ENCODE data around the gene DMC1.

DMC1 gene

DNA sequence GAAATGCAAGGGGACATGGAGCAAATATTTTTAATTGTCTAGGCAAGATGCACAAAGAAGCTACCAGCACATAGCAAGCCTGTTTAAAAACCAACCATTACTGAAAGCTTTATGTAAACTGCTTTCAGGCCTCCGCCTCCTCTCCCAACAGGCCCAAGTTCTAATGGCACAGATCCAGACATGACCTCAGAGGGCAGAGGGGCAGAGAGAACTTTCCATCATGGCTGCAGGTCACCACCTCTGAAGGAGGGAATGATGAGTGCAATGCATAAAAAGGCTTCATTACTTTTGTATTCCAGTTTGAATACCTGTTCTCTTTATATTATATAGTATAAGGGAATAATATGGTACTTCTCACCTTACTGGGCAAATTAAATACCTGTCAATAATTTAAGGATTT, 79.1 kb downstream of the DMC1 start:
- Histone ChIP-seq H3K27ac (ENCODE audit: low read length) (peak overlapping the region; percentile 42), H3K36me3 (ENCODE audit: control insufficient read depth in 1 of 2, insufficient read depth in 2 of 2, low read length in 2 of 2) (peaks cover 88 to 89% of the 10 kb centered on the region in 2 donors), H3K4me1 (ENCODE audit: control insufficient read depth in 1 of 2, insufficient read depth in 2 of 2, low read length in 2 of 2) (peaks cover 5 to 38% of the 10 kb centered on the region in 2 donors), H3K4me3 (ENCODE audit: low read depth in 1 of 2, low read length in 2 of 2) (no peak overlapping the region), H3K27me3 (ENCODE audit: low read depth, low read length) (no peaks in the 10 kb centered on the region), H3K9me3 (ENCODE audit: control insufficient read depth in 1 of 2, low read length in 2 of 2) (no peaks in the 10 kb centered on the region)

DNA sequence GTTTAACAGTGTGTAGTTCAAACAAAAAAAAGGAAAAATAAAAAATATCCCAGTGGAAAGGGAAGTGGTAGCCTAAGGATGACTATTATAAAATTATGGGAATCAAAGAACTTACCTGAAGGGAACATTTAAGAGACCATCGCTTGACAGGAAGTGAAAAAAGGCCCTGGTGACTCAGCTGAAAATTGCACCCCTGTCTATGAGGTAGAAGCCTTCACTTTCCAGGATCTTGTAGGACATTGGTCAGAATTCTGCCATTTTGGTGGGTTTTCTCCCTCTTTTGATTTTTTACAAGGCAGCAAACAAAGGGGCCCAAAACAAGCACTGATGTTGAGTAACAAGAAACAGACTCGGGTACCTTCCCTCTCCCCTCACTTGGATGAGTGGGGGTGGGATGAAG, 79.5 kb downstream of the DMC1 start:
- Histone ChIP-seq H3K4me1 (ENCODE audit: control insufficient read depth in 1 of 2, insufficient read depth in 2 of 2, low read length in 2 of 2) (peaks cover 5 to 36% of the 10 kb centered on the region in 2 donors), H3K9me3 (ENCODE audit: control insufficient read depth in 1 of 2, low read length in 2 of 2) (no peaks in the 10 kb centered on the region), H3K4me3 (ENCODE audit: low read depth in 1 of 2, low read length in 2 of 2) (no peak overlapping the region), H3K27ac (ENCODE audit: low read length) (peak overlapping the region; percentile 42), H3K36me3 (ENCODE audit: control insufficient read depth in 1 of 2, insufficient read depth in 2 of 2, low read length in 2 of 2) (peaks cover 87% of the 10 kb centered on the region in 2 donors), H3K27me3 (ENCODE audit: low read depth, low read length) (no peaks in the 10 kb centered on the region)

DNA sequence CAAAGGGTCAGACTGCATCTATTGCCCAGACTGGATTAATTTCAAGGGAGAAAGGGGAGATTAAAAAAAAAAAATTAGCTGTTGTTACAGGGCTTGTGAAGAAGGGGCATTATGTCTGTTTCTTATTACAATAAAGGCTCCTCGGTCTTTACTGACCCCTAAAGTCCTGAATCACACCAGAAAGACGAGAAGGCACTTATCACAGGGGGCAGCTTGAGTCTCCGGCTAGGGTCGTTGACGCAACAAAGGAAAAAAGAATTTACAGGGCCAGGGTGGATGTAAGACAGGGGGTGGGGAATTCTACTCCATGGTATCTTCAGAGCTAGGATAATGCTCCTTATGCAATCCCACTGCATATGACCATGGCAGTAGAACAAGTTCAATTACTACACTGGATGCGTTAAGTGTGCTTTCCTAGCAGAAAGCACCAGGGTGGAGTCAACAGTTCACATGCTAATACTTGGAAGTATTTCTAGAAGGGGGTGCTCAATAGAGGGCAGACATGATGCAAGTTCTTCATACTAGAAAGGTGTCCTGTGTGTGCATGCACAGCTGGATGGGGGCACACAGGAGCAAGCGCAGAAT, 80.3 kb downstream of the DMC1 start:
- no peaks in the 10 kb centered on the region for H3K27me3 ChIP-seq (ENCODE audit: low read depth, low read length)
- no peaks in the 10 kb centered on the region for H3K9me3 ChIP-seq (ENCODE audit: control insufficient read depth in 1 of 2, low read length in 2 of 2)
- H3K4me3 ChIP-seq (ENCODE audit: low read depth in 1 of 2, low read length in 2 of 2), result no peak overlapping the region
- H3K36me3 ChIP-seq (ENCODE audit: control insufficient read depth in 1 of 2, insufficient read depth in 2 of 2, low read length in 2 of 2), result peaks cover 87 to 88% of the 10 kb centered on the region in 2 donors
- H3K4me1 ChIP-seq (ENCODE audit: control insufficient read depth in 1 of 2, insufficient read depth in 2 of 2, low read length in 2 of 2), result peaks cover 5 to 33% of the 10 kb centered on the region in 2 donors
- no peak overlapping the region for H3K27ac ChIP-seq (ENCODE audit: low read length)

DNA sequence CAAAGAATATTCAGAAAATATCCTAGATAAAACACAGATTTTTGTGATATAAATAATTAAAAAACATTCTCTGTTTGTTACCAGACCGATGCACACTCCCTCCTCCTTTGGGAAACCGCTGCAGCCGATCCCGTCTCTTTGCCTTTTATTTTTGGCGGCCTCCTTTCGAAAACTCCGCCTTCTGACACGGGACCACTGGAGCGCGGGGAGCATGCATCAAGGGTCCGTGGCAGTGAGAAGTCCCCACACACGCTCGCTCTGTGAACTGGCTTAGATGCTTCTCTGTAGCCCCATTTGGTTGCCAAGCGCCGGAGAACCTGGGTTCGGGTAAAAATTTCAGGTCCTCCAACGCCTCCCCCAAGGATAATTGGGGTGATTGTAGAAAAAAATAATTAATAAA, 80.8 kb downstream of the DMC1 start:
- Histone ChIP-seq H3K4me3 (ENCODE audit: low read depth in 1 of 2, low read length in 2 of 2) (no peak overlapping the region), H3K27me3 (ENCODE audit: low read depth, low read length) (no peaks in the 10 kb centered on the region), H3K36me3 (ENCODE audit: control insufficient read depth in 1 of 2, insufficient read depth in 2 of 2, low read length in 2 of 2) (peaks cover 87 to 88% of the 10 kb centered on the region in 2 donors), H3K9me3 (ENCODE audit: control insufficient read depth in 1 of 2, low read length in 2 of 2) (no peaks in the 10 kb centered on the region), H3K4me1 (ENCODE audit: control insufficient read depth in 1 of 2, insufficient read depth in 2 of 2, low read length in 2 of 2) (peaks cover 5 to 33% of the 10 kb centered on the region in 2 donors), H3K27ac (ENCODE audit: low read length) (no peak overlapping the region)

GRCh38 chr22:38487946-38488345, 82.0 kb downstream of the DMC1 start:
- H3K36me3 ChIP-seq (ENCODE audit: control insufficient read depth in 1 of 2, insufficient read depth in 2 of 2, low read length in 2 of 2), result peaks cover 87 to 88% of the 10 kb centered on the region in 2 donors
- no peak overlapping the region for H3K27ac ChIP-seq (ENCODE audit: low read length)
- peaks cover 5 to 33% of the 10 kb centered on the region in 2 donors for H3K4me1 ChIP-seq (ENCODE audit: control insufficient read depth in 1 of 2, insufficient read depth in 2 of 2, low read length in 2 of 2)
- no peaks in the 10 kb centered on the region for H3K9me3 ChIP-seq (ENCODE audit: control insufficient read depth in 1 of 2, low read length in 2 of 2)
- no peaks in the 10 kb centered on the region for H3K27me3 ChIP-seq (ENCODE audit: low read depth, low read length)
- no peak overlapping the region for H3K4me3 ChIP-seq (ENCODE audit: low read depth in 1 of 2, low read length in 2 of 2)

DNA sequence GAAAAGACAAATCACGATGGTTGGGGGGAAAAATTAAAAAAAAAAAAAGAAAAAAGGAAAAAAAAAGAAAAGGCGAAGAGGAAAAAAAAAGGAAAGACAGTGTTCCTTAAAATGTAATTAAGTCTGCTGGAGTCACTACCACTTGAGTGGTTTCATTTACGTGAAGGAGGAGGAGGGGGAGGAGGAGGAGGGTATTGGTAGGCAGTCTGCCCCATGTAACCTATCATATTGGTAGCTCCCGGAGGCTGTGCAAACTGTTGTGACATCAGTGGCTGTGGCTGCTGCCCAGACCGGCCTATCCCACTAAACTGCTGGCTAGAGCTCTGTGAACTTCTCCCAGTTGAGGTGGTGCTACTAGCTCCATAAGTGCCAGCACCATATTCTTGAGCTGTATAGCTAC, 84.2 kb downstream of the DMC1 start:
- Histone ChIP-seq H3K4me3 (ENCODE audit: low read depth in 1 of 2, low read length in 2 of 2) (no peak overlapping the region), H3K27me3 (ENCODE audit: low read depth, low read length) (no peaks in the 10 kb centered on the region), H3K36me3 (ENCODE audit: control insufficient read depth in 1 of 2, insufficient read depth in 2 of 2, low read length in 2 of 2) (peaks cover 86 to 91% of the 10 kb centered on the region in 2 donors), H3K4me1 (ENCODE audit: control insufficient read depth in 1 of 2, insufficient read depth in 2 of 2, low read length in 2 of 2) (peaks cover 0 to 20% of the 10 kb centered on the region in 2 donors), H3K9me3 (ENCODE audit: control insufficient read depth in 1 of 2, low read length in 2 of 2) (no peaks in the 10 kb centered on the region), H3K27ac (ENCODE audit: low read length) (no peak overlapping the region)

- no peak overlapping the region for H3K4me3 ChIP-seq (ENCODE audit: low read depth in 1 of 2, low read length in 2 of 2)
- H3K27me3 ChIP-seq (ENCODE audit: low read depth, low read length), result no peaks in the 10 kb centered on the region
- H3K9me3 ChIP-seq (ENCODE audit: control insufficient read depth in 1 of 2, low read length in 2 of 2), result no peaks in the 10 kb centered on the region
- peaks cover 0 to 9% of the 10 kb centered on the region in 2 donors for H3K4me1 ChIP-seq (ENCODE audit: control insufficient read depth in 1 of 2, insufficient read depth in 2 of 2, low read length in 2 of 2)
- no peak overlapping the region for H3K27ac ChIP-seq (ENCODE audit: low read length)
- peaks cover 70 to 76% of the 10 kb centered on the region in 2 donors for H3K36me3 ChIP-seq (ENCODE audit: control insufficient read depth in 1 of 2, insufficient read depth in 2 of 2, low read length in 2 of 2)
Measured at GRCh38 chr22:38484244-38484643, 85.7 kb downstream of the DMC1 start.

- H3K27ac ChIP-seq (ENCODE audit: low read length), result no peak overlapping the region
- no peaks in the 10 kb centered on the region for H3K9me3 ChIP-seq (ENCODE audit: control insufficient read depth in 1 of 2, low read length in 2 of 2)
- no peak overlapping the region for H3K4me3 ChIP-seq (ENCODE audit: low read depth in 1 of 2, low read length in 2 of 2)
- no peaks in the 10 kb centered on the region for H3K27me3 ChIP-seq (ENCODE audit: low read depth, low read length)
- peaks cover 0 to 9% of the 10 kb centered on the region in 2 donors for H3K4me1 ChIP-seq (ENCODE audit: control insufficient read depth in 1 of 2, insufficient read depth in 2 of 2, low read length in 2 of 2)
- H3K36me3 ChIP-seq (ENCODE audit: control insufficient read depth in 1 of 2, insufficient read depth in 2 of 2, low read length in 2 of 2), result peaks cover 56 to 61% of the 10 kb centered on the region in 2 donors
Measured at GRCh38 chr22:38482662-38483308, 87.2 kb downstream of the DMC1 start.

DNA sequence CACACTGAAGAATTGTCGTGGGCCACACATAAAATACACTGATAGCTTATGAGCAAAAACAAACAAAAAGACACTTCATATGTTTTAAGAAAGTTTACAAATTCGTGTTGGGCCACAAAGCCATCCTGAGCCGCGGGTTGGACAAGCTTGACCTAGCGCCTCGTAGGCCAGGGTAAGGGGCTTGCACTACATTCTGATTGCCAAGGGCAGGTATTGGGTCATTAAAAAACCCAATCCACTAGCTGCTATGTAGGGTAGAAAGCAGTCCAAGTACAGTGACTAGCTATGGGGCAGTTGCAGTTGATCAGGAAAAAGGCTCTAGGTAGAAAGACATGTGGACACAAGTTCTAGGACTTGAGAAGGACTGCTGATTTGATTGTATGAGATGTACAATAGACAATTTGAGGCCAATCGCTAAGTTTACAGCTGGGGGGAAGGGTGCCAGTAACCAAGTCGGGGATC, 88.1 kb downstream of the DMC1 start:
- Histone ChIP-seq H3K27me3 (ENCODE audit: low read depth, low read length) (no peaks in the 10 kb centered on the region), H3K9me3 (ENCODE audit: control insufficient read depth in 1 of 2, low read length in 2 of 2) (no peaks in the 10 kb centered on the region), H3K36me3 (ENCODE audit: control insufficient read depth in 1 of 2, insufficient read depth in 2 of 2, low read length in 2 of 2) (peaks cover 52 to 56% of the 10 kb centered on the region in 2 donors), H3K4me1 (ENCODE audit: control insufficient read depth in 1 of 2, insufficient read depth in 2 of 2, low read length in 2 of 2) (peaks cover 0 to 9% of the 10 kb centered on the region in 2 donors), H3K27ac (ENCODE audit: low read length) (no peak overlapping the region), H3K4me3 (ENCODE audit: low read depth in 1 of 2, low read length in 2 of 2) (no peak overlapping the region)

DNA sequence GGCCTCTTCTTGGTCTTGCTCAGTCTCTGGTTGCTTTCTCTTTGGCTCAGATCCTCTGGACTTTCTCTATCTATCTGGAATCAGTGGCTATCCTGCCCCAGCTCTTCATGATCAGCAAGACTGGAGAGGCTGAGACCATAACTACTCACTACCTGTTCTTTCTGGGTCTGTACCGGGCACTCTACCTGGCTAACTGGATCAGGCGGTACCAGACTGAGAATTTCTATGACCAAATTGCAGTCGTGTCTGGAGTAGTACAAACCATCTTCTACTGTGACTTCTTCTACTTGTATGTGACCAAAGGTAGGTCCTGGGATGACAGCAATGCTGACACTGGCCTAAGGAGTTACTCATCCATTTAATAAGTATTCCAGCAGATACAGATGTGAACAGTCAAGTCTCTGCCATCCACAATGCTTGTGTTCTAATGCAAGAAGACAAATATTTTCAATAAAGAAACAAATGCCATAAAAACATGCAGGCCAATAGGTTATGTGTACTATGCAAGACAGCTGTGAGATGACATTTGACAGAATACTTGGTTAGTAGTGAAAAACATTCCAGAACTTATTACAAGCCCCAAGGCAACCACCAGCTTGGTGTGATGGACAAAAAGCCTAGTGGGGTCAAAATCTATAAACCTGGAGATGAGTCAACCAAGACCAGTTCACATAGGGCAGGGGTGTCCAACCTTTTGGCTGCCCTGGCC, 88.7 kb downstream of the DMC1 start:
- Histone ChIP-seq H3K4me1 (ENCODE audit: control insufficient read depth in 1 of 2, insufficient read depth in 2 of 2, low read length in 2 of 2) (peaks cover 0 to 4% of the 10 kb centered on the region in 2 donors), H3K36me3 (ENCODE audit: control insufficient read depth in 1 of 2, insufficient read depth in 2 of 2, low read length in 2 of 2) (peaks cover 48 to 50% of the 10 kb centered on the region in 2 donors), H3K9me3 (ENCODE audit: control insufficient read depth in 1 of 2, low read length in 2 of 2) (no peaks in the 10 kb centered on the region), H3K4me3 (ENCODE audit: low read depth in 1 of 2, low read length in 2 of 2) (no peak overlapping the region), H3K27ac (ENCODE audit: low read length) (no peak overlapping the region), H3K27me3 (ENCODE audit: low read depth, low read length) (no peaks in the 10 kb centered on the region)

GRCh38 chr22:38479096-38479837, 90.7 kb downstream of the DMC1 start:
- H3K4me3 ChIP-seq (ENCODE audit: low read depth in 1 of 2, low read length in 2 of 2), result no peak overlapping the region
- H3K27me3 ChIP-seq (ENCODE audit: low read depth, low read length), result no peaks in the 10 kb centered on the region
- H3K9me3 ChIP-seq (ENCODE audit: control insufficient read depth in 1 of 2, low read length in 2 of 2), result no peaks in the 10 kb centered on the region
- no peaks in the 10 kb centered on the region for H3K4me1 ChIP-seq (ENCODE audit: control insufficient read depth in 1 of 2, insufficient read depth in 2 of 2, low read length in 2 of 2)
- no peak overlapping the region for H3K27ac ChIP-seq (ENCODE audit: low read length)
- peaks cover 30 to 33% of the 10 kb centered on the region in 2 donors for H3K36me3 ChIP-seq (ENCODE audit: control insufficient read depth in 1 of 2, insufficient read depth in 2 of 2, low read length in 2 of 2)

All from muscle layer of duodenum (tissue), 2 donors.